GM18519 (cell line): ENCODE results near the gene GPER1.
"Not testable (repeated sequence)": the region's sequence is repeated elsewhere in the genome, so short reads cannot be mapped to it uniquely, and the experiment has no call there.

Experiments
- ATAC-seq: cut with Tn5 transposase; IDR thresholded peaks from one replicate; pipeline ENCODE4 v1.9.1; 2021; ENCODE audit warnings: mild to moderate bottlenecking, moderate library complexity; ENCODE audit not compliant: unreplicated experiment, low FRiP score

Gene GPER1

GRCh38 chr7:1115171-1116045 lies 27.5 kb downstream of the GPER1 start:
- not testable (repeated sequence) for ATAC-seq

DNA sequence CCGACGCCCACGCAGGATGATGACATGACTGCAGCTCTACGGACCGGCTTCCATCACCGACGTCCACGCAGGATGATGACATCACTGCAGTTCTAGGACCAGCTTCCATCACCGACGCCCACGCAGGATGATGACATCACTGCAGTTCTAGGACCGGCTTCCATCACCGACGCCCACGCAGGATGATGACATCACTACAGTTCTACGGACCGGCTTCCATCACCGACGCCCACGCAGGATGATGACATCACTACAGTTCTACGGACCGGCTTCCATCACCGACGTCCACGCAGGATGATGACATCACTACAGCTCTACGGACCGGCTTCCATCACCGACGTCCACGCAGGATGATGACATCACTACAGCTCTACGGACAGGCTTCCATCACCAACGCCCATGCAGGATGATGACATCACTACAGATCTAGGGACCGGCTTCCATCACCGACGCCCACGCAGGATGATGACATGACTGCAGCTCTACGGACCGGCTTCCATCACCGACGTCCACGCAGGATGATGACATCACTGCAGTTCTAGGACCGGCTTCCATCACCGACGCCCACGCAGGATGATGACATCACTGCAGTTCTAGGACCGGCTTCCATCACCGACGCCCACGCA lies 28.6 kb downstream of the GPER1 start:
- ATAC-seq: not testable (repeated sequence)

GRCh38 chr7:1117321-1117928 lies 29.5 kb downstream of the GPER1 start:
- ATAC-seq: no peak

- no peak for ATAC-seq
These were observed 31.3 kb downstream of the GPER1 start for GRCh38 chr7:1119201-1119600.

DNA sequence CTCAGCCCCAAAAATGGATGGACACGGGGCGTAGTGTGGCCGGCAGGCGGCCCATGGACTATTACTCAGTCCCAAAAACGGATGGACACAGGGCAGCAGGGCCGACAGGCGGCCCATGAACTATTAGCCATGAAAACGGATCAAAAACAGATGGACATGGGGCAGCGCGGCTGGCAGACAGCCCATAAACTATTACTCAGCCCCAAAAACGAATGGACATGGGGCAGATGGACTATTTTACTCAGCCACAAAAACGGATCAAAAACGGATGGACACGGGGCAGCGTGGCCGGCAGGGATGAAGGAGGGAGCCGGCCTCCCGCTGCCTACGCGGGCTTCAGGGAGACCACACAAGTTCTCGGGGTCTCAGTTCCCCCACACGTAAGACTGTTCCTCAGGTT lies 32.9 kb downstream of the GPER1 start:
- ATAC-seq: no peak

GRCh38 chr7:1121476-1121875 lies 33.6 kb downstream of the GPER1 start:
- ATAC-seq: no peak

- no peak for ATAC-seq
These were observed 34.2 kb downstream of the GPER1 start for GRCh38 chr7:1121886-1122831.

DNA sequence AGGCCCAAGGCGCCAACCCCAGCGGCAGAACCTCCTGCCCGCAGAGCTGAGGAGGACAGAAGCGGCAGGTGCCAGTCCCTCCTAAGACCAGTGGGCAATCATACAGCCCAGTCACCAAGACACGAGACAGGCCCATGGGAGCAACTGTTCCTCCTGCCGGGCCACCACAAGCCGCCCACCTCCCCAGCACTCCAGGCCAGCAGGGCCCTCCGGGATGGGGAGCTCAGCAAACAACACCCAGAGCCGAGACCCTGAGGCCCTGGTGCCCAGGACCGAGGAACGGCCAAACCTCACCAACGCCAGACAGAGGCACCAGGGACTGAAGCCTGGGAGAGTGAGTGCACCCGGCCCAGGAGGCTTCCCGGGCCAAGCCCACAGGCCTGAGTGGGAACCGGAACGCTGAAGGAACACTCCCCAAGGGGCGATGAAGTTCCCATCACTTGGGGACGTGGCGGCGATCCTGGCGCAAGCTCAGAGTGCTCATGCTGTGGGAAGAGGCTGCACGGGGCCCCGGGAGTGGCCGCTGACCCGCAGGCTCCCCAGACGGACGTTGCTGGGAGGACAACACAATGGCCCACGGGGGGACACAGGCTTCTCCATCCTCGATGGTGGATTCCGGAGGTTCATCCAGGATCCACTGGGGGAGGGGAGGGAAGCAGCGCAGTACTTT lies 35.1 kb downstream of the GPER1 start:
- no peak for ATAC-seq

DNA sequence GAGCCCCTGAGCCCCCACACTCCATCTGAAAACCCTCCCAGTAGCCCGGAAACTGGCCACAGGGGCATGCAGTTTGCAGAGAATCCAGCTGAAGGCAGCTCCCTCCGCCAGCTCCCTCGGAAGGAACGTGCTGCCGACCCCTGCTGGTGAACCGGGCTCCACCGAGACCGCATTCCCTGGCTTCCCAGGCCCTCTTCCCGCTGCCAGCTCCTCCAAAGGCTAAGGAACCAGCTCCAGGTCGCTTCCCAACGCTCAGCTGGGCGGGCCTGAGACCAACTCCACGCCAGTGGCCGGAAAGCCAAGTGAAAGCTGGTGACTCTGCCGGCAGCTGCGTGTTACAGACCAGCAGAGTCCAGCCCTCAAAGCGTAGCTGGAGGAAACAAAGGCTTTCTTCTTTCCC lies 35.8 kb downstream of the GPER1 start:
- ATAC-seq: no peak

DNA sequence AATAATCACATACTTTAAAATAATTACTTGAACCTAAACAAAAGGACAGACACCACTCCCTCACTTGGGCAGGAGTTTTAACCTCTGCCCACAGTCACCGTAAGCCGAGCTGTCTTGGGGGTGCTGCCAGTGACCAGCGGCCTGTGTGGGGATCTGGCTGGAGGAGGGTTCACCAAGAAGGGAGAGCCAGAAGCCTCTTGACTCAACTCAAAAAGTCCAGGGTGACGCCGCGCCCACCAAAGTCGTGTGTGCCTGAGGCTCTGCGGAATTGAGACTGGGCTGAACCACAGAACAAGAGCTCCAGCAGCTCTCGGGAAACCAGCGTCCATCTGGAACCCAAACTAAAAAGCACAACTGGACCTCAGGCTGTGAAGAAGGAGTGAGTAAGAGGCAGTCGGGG lies 36.3 kb downstream of the GPER1 start:
- no peak for ATAC-seq

DNA sequence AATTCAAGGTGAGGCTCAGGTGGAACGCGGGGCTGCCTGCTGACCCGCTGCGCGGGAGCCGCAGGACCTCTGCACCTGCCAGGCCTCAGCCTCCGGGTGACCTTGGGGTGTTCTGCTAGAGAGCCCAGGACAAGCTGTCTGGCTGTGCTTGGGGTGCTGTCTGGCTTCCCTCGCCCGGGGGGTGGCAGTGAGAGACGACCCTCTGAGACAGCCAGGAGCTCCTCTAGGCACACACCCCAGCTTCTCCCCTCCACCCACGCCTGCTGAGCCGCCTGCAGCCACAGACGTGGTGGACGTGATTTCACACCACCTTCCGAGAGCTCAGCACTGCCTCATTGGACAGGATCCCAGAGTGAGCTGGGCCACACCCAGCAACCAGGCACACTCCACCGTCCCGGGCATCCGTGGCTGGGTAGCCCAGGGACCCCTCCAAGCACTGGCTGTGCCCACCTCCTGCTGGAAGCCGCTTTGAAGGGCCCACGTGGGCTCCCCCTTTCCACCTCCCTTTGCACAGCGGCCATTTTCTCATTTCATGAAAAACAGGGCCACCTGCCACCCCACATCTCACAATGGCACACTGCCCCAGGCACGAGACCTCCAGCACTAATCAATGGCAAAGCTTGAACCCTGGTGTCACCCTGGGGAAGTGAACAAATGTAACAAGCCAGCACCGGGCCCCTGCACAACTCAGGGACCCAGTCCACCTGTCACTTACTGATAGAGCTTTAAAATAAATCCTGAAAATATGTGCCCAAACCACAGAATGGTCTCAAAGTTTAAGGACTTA lies 37.1 kb downstream of the GPER1 start:
- ATAC-seq: no peak

GRCh38 chr7:1125603-1125969 lies 37.7 kb downstream of the GPER1 start:
- no peak for ATAC-seq

DNA sequence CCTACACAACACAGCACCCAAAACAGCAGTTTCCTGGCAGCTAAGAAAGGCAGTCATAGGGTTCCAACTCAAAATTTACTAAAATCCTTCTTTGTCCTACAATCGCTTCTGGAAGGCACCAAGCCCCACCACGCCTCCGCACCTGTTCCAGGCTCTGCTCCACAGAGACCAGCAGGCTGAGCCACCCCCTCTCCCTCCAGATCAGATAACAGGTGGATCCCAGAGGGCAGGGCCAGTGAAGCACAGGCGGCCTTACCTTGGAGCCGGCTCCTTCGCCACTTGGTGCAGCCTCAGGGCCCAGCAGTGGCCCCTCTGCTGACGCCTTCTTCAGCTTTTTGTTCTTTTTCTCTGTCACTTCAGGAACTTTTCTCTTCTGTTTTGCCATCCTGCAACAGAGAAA lies 39.1 kb downstream of the GPER1 start:
- ATAC-seq: no peak

GRCh38 chr7:1129431-1129830 lies 41.5 kb downstream of the GPER1 start:
- ATAC-seq: no peak

- no peak for ATAC-seq
These were observed 42.4 kb downstream of the GPER1 start for GRCh38 chr7:1130021-1130990.

GRCh38 chr7:1131471-1132265 lies 43.8 kb downstream of the GPER1 start:
- no peak for ATAC-seq

- ATAC-seq: no peak
These were observed 47.0 kb downstream of the GPER1 start for GRCh38 chr7:1134951-1135350.
